Endothelial cell of umbilical vein (primary cell): ENCODE measurements around the gene GJB1. TPM values are rescaled to one million over a fixed set of nuclear protein-coding genes. Genes with fewer than 3 reads are reported as not detected.
"Not testable (repeated sequence)": the region's sequence is repeated elsewhere in the genome, so short reads cannot be mapped to it uniquely, and the experiment has no call there.

Experiments used
- BruUV-seq: library from RNA; stranded (reverse); fragments of 400-500 nt; replicated peaks from 2 replicates; lab custom pipeline; 2021; lab: Mats Ljungman, UMichigan
- CTCF ChIA-PET: fragments of 300-600, 350-600 bp; sonication (Branson Sonifier 250); formaldehyde crosslinking; loops from one replicate; lab custom pipeline; 2021; ENCODE audit warnings: antibody characterized with exemption, inconsistent platforms; lab: Charles Lee
- POLR2A ChIA-PET: fragments of 300-600, 350-600 bp; sonication (Branson Sonifier 250); formaldehyde crosslinking; loops from one replicate; lab custom pipeline; 2021; ENCODE audit warnings: antibody characterized with exemption, inconsistent platforms; lab: Charles Lee
- DNase-seq: peaks from one replicate; pipeline ENCODE4 v3.0.0-alpha.2; 2011; ENCODE audit warnings: low read depth, low spot score
- FAIRE-seq: peaks from 2 replicates; lab custom pipeline; 2011; peaks lifted over from hg19 to GRCh38; lab: Jason Lieb, UNC
- H2AFZ ChIP-seq: 2 replicates; pipeline ENCODE4 v1.6.0; 2012; ENCODE audit warnings: low read depth, low read length, control low read depth, inconsistent platforms
- H3K27ac ChIP-seq: 2 replicates; pipeline ENCODE4 v1.5.1; 2011; ENCODE audit warnings: low read depth, mild to moderate bottlenecking, control low read depth, low read length, moderate library complexity; ENCODE audit not compliant: insufficient read depth
- H3K27me3 ChIP-seq, 2 experiments: 2 replicates each; pipeline versions ENCODE4 v1.6.0 to v1.6.1; 2011; ENCODE audit warnings: low read length in 2 of 2, mixed read lengths in 1 of 2; ENCODE audit not compliant: control insufficient read depth in 2 of 2, insufficient read depth in 2 of 2
- H3K36me3 ChIP-seq, 2 experiments: 2 replicates in 1 of 2; 3 replicates in 1 of 2; pipeline ENCODE4 v1.5.1; 2011; ENCODE audit warnings: low read length in 2 of 2, mild to moderate bottlenecking in 1 of 2, moderate library complexity in 1 of 2; ENCODE audit not compliant: control insufficient read depth in 2 of 2, insufficient read depth in 2 of 2; ENCODE audit errors: extremely low read depth in 1 of 2
- H3K4me1 ChIP-seq: 3 replicates; pipeline ENCODE4 v1.5.1; 2011; ENCODE audit warnings: mild to moderate bottlenecking, low read length; ENCODE audit not compliant: control insufficient read depth, insufficient read depth; ENCODE audit errors: extremely low read depth
- H3K4me2 ChIP-seq: 2 replicates; pipeline ENCODE4 v1.6.1; 2011; ENCODE audit warnings: low read length, control low read depth, mixed read lengths; ENCODE audit not compliant: insufficient read depth
- H3K4me3 ChIP-seq, 3 experiments: fragments of 200-600 bp in 1 of 3; sonication (generic), shearing (Covaris generic) in 1 of 3; replicated peaks in 1 of 3; 2 replicates each; pipeline ENCODE4 v1.5.1; 2011 to 2016; ENCODE audit warnings: control low read depth in 3 of 3, low read length in 3 of 3, mild to moderate bottlenecking in 2 of 3, inconsistent platforms in 1 of 3, low read depth in 1 of 3, moderate library complexity in 1 of 3; ENCODE audit not compliant: insufficient read depth in 1 of 3
- H3K79me2 ChIP-seq: 2 replicates; pipeline ENCODE4 v1.6.0; 2012; ENCODE audit warnings: low read length, inconsistent platforms; ENCODE audit not compliant: control insufficient read depth, insufficient read depth
- H3K9ac ChIP-seq: replicated peaks from 2 replicates; pipeline ENCODE3; 2011; ENCODE audit warnings: low read length, control low read depth; ENCODE audit not compliant: insufficient read depth; ENCODE audit errors: extremely low read depth
- H3K9me1 ChIP-seq: replicated peaks from 3 replicates; pipeline ENCODE4 v1.6.0; 2011; ENCODE audit warnings: mild to moderate bottlenecking, low read length; ENCODE audit not compliant: control insufficient read depth, insufficient read depth; ENCODE audit errors: extremely low read depth
- H3K9me3 ChIP-seq: replicated peaks from 2 replicates; pipeline ENCODE4 v1.5.1; 2012; ENCODE audit warnings: low read length, inconsistent platforms; ENCODE audit not compliant: control insufficient read depth, insufficient read depth
- H4K20me1 ChIP-seq: replicated peaks from 2 replicates; pipeline ENCODE3; 2011; ENCODE audit warnings: mild to moderate bottlenecking, low read length; ENCODE audit not compliant: control insufficient read depth, insufficient read depth; ENCODE audit errors: extremely low read depth
- CTCF ChIP-seq, 2 donors: IDR thresholded peaks; 1 replicate in 1 of 2; 2 replicates in 1 of 2; pipeline ENCODE4 v1.5.1; 2011; ENCODE audit warnings: low read length in 2 of 2, mild to moderate bottlenecking in 2 of 2, moderate library complexity in 2 of 2, control low read depth in 1 of 2, inconsistent platforms in 1 of 2, low read depth in 1 of 2; ENCODE audit not compliant: insufficient read depth in 1 of 2; ENCODE audit errors: extremely low read depth in 1 of 2
- EZH2 ChIP-seq: IDR thresholded peaks from 2 replicates; pipeline ENCODE4 v1.6.1; 2012; ENCODE audit warnings: borderline replicate concordance, low read depth, mild to moderate bottlenecking, moderate library complexity, low read length, inconsistent platforms; ENCODE audit not compliant: severe bottlenecking
- FOS ChIP-seq: IDR thresholded peaks from 2 replicates; pipeline ENCODE4 v1.6.1; 2011; ENCODE audit warnings: mild to moderate bottlenecking, low read length, moderate library complexity, borderline replicate concordance; ENCODE audit not compliant: insufficient read depth
- GATA2 ChIP-seq: IDR thresholded peaks from 2 replicates; pipeline ENCODE4 v1.7.0; 2011; ENCODE audit warnings: low read depth, mild to moderate bottlenecking, moderate library complexity, mixed read lengths, low read length; ENCODE audit not compliant: insufficient read length, insufficient read depth
- JUN ChIP-seq: IDR thresholded peaks from 2 replicates; pipeline ENCODE4 v1.6.1; 2011; ENCODE audit warnings: borderline replicate concordance, low read depth; ENCODE audit not compliant: insufficient read length, insufficient read depth
- MYC ChIP-seq: IDR thresholded peaks from one replicate; pipeline ENCODE4 v1.6.1; 2011; ENCODE audit warnings: mild to moderate bottlenecking, low read depth, low read length
- POLR2A ChIP-seq: IDR thresholded peaks from 2 replicates; pipeline ENCODE4 v1.6.1; 2012; ENCODE audit warnings: low read depth, mild to moderate bottlenecking, control low read depth, low read length
- POLR2AphosphoS5 ChIP-seq: IDR thresholded peaks from 2 replicates; pipeline ENCODE4 v1.6.1; 2012; ENCODE audit warnings: low read depth, mild to moderate bottlenecking, control low read depth, low read length, moderate library complexity; ENCODE audit not compliant: insufficient read depth
- dilution Hi-C: fragments of 300-500 bp; cut with MboI; formaldehyde crosslinking; loops from one replicate; pipeline ENCODE4 v1.15.0; 2019; ENCODE audit warnings: low sequenced_read_pairs; ENCODE audit not compliant: extremely low pct_ligation_motif_present
- intact Hi-C: fragments of 100-400 bp; cut with micrococcal nuclease; formaldehyde crosslinking; loops from one replicate; pipeline ENCODE4 v1.10.0; 2022
- polyA plus RNA-seq, 4 experiments: library from polyadenylated mRNA; depleted of rRNA in 3 of 4; stranded (reverse) in 3 of 4; unstranded in 1 of 4; fragments of >200 nt; gene quantifications; 2 replicates each; pipeline versions ENCODE4 v1.2.1 to v1.2.3, GENCODE V29; 2011 to 2012; ENCODE audit warnings: missing spikeins in 1 of 4
- total RNA-seq: library from RNA; stranded (reverse); gene quantifications from 2 replicates; pipeline ENCODE4 v1.2.3, GENCODE V29; 2021
- TF ChIP-seq, protein P1 (sequence below): IDR thresholded peaks from 2 replicates; pipeline ENCODE4 v1.6.1; 2011; ENCODE audit not compliant: insufficient read depth, insufficient read length

GJB1 gene
- total and polyA plus RNA-seq, 2 donors (not counting 3 experiments of a cell fraction or from before 2014, with no cell fraction given) = not detected

DNA sequence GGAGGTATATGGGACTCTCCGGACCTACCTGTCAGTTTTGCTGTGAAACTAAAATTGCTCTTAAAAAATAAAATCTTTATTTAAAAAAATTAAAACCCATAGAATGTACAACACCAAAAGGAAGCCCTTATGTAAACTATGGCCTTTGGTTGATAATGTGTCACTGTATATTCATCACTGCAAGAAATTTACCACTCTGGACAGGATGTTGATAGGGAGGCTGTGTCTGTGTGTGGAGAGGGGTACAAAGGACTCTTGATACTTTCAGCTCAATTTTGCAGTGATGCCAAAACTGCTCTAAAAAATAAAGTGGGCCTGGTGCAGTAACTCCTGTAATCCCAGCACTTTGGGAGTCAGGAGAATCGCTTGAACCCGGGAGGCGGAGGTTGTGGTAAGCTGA is 33.8 kb downstream of the GJB1 start:
- H3K27ac ChIP-seq = no peak overlapping the region
- intact Hi-C loops = no loop called here
- TF ChIP-seq, protein P1, sequence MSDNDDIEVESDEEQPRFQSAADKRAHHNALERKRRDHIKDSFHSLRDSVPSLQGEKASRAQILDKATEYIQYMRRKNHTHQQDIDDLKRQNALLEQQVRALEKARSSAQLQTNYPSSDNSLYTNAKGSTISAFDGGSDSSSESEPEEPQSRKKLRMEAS = no peak
- TF ChIP-seq MYC = no peak
- TF ChIP-seq EZH2 = no peak
- TF ChIP-seq GATA2 = no peak
- TF ChIP-seq FOS = no peak
- no peak for TF ChIP-seq POLR2AphosphoS5
- TF ChIP-seq POLR2A = no peak
- no peak for TF ChIP-seq JUN
- TF ChIP-seq CTCF (IDR thresholded peaks at IDR 0.05; ENCODE audit: extremely low read depth in 1 of 2, insufficient read depth in 1 of 2, low read depth in 1 of 2, low read length in 2 of 2) = no peak
- dilution Hi-C loops = no loop called here
- H3K9ac ChIP-seq = no peak overlapping the region
- no peak overlapping the region for H2AFZ ChIP-seq
- no TSS peak for BruUV-seq
- no peaks in the 10 kb centered on the region for H3K9me1 ChIP-seq
- CTCF ChIA-PET = no interaction called here
- H3K9me3 ChIP-seq = no peaks in the 10 kb centered on the region
- no peak overlapping the region for H3K4me3 ChIP-seq
- DNase-seq (no peak), FAIRE-seq (no peak)
- H3K4me1 ChIP-seq = peaks cover 8% of the 10 kb centered on the region
- H4K20me1 ChIP-seq = no peaks in the 10 kb centered on the region
- POLR2A ChIA-PET = interaction anchor here (1.3 kb wide), 1 partner anchor 26 kb away, joined by 3 read pairs; the partner anchor contains the start of gene NONO
- peaks cover 7% of the 10 kb centered on the region for H3K79me2 ChIP-seq
- H3K36me3 ChIP-seq = no peaks in the 10 kb centered on the region
- H3K27me3 ChIP-seq = no peaks in the 10 kb centered on the region
- H3K4me2 ChIP-seq = no peak overlapping the region

GRCh38 chrX:71268624-71269023 is 45.6 kb downstream of the GJB1 start:
- intact Hi-C loops, dilution Hi-C loops, FAIRE-seq: not testable (repeated sequence)

More at GRCh38 chrX:71268624-71269023, 45.6 kb downstream of the GJB1 start:
- H3K27ac ChIP-seq, BruUV-seq, CTCF ChIA-PET, H3K79me2 ChIP-seq, H4K20me1 ChIP-seq, H3K4me3 ChIP-seq, H3K36me3 ChIP-seq, H3K9me3 ChIP-seq, H2AFZ ChIP-seq, H3K9ac ChIP-seq, POLR2A ChIA-PET, H3K27me3 ChIP-seq, H3K4me2 ChIP-seq, H3K4me1 ChIP-seq, H3K9me1 ChIP-seq, DNase-seq: not testable (repeated sequence)
